Loucy (cell line): ENCODE measurements around the gene ZNF546.
"Not testable (repeated sequence)": the region's sequence is repeated elsewhere in the genome, so short reads cannot be mapped to it uniquely, and the experiment has no call there.

ENCODE experiments used
- H2AFZ ChIP-seq: fragments of 200-600 bp; sonication (generic); 2 replicates; pipeline ENCODE4 v1.6.0; 2016; ENCODE audit warnings: antibody characterized with exemption, mild to moderate bottlenecking, low read length, moderate library complexity
- H3F3A ChIP-seq: fragments of 200-600 bp; 2 replicates; pipeline ENCODE4 v1.6.0; 2016; ENCODE audit warnings: antibody characterized with exemption, low read depth, mild to moderate bottlenecking
- H3K27me3 ChIP-seq: fragments of 200-600 bp; sonication (generic); 2 replicates; pipeline ENCODE4 v1.6.1; 2014; ENCODE audit warnings: low read length, mild to moderate bottlenecking; ENCODE audit not compliant: insufficient read depth, poor library complexity, severe bottlenecking
- H3K36me3 ChIP-seq: fragments of 200-600 bp; sonication (generic); 2 replicates; pipeline ENCODE4 v1.6.1; 2016; ENCODE audit warnings: low read length; ENCODE audit not compliant: insufficient read depth
- H3K4me1 ChIP-seq: fragments of 200-600 bp; sonication (generic); 2 replicates; pipeline ENCODE4 v1.5.1; 2014; ENCODE audit warnings: low read length, mild to moderate bottlenecking; ENCODE audit not compliant: insufficient read depth, poor library complexity, severe bottlenecking
- H3K4me2 ChIP-seq: fragments of 200-600 bp; sonication (generic); 2 replicates; pipeline ENCODE4 v1.6.0; 2014; ENCODE audit warnings: antibody characterized with exemption, low read length, low read depth, mild to moderate bottlenecking; ENCODE audit not compliant: poor library complexity, severe bottlenecking
- H3K4me3 ChIP-seq: fragments of 200-600 bp; sonication (generic); 2 replicates; pipeline ENCODE4 v1.5.1; 2014; ENCODE audit warnings: low read length, mild to moderate bottlenecking, mixed read lengths; ENCODE audit not compliant: poor library complexity, severe bottlenecking
- H3K79me2 ChIP-seq: fragments of 200-600 bp; sonication (generic); 2 replicates; pipeline ENCODE4 v1.6.1; 2014; ENCODE audit warnings: low read length; ENCODE audit not compliant: insufficient read depth
- H3K9ac ChIP-seq: fragments of 200-600 bp; sonication (generic); 2 replicates; pipeline ENCODE4 v1.6.0; 2014; ENCODE audit warnings: mild to moderate bottlenecking, low read depth, low read length, moderate library complexity; ENCODE audit not compliant: poor library complexity, severe bottlenecking
- H3K9me2 ChIP-seq: fragments of 200-600 bp; sonication (generic); replicated peaks from 2 replicates; pipeline ENCODE4 v1.6.1; 2016; ENCODE audit warnings: low read depth, low read length, mixed read lengths
- H3K9me3 ChIP-seq: fragments of 200-600 bp; sonication (generic); 2 replicates; pipeline ENCODE4 v1.6.1; 2014; ENCODE audit warnings: mild to moderate bottlenecking, antibody characterized with exemption, low read length, low read depth; ENCODE audit not compliant: insufficient read depth
- H4K20me1 ChIP-seq: fragments of 200-600 bp; sonication (generic); 2 replicates; pipeline ENCODE4 v1.6.0; 2014; ENCODE audit warnings: antibody characterized with exemption, low read length, mild to moderate bottlenecking; ENCODE audit not compliant: insufficient read depth, poor library complexity, severe bottlenecking
- CTCF ChIP-seq: fragments of 200-600 bp; sonication (generic); conservative IDR thresholded peaks from 2 replicates; pipeline ENCODE4 v1.5.1; 2014; ENCODE audit warnings: mild to moderate bottlenecking, antibody characterized with exemption, low read length
- EZH2phosphoT487 ChIP-seq: fragments of 200-600 bp; IDR thresholded peaks from 2 replicates; pipeline ENCODE4 v1.6.1; 2018; ENCODE audit warnings: antibody characterized with exemption, mild to moderate bottlenecking, moderate library complexity, borderline replicate concordance

ZNF546 gene

GRCh38 chr19:39951686-39952085 lies 45.2 kb upstream of the ZNF546 start:
- Histone ChIP-seq H3K4me1 (peaks cover 49% of the 10 kb centered on the region), H3F3A (no peaks in the 10 kb centered on the region), H3K79me2 (no peaks in the 10 kb centered on the region), H3K4me3 (no peak overlapping the region), H2AFZ (no peak overlapping the region), H3K4me2 (no peak overlapping the region), H3K9me2 (no peaks in the 10 kb centered on the region), H4K20me1 (no peaks in the 10 kb centered on the region), H3K9ac (no peak overlapping the region), H3K9me3 (no peaks in the 10 kb centered on the region), H3K36me3 (no peaks in the 10 kb centered on the region), H3K27me3 (no peaks in the 10 kb centered on the region)
- TF ChIP-seq EZH2phosphoT487 = no peak
- TF ChIP-seq CTCF = no peak

GRCh38 chr19:39953915-39954314 lies 42.9 kb upstream of the ZNF546 start:
- peak overlapping the region; percentile 53 for H3K4me3 ChIP-seq
- no peaks in the 10 kb centered on the region for H3K9me3 ChIP-seq
- H4K20me1 ChIP-seq = no peaks in the 10 kb centered on the region
- no peaks in the 10 kb centered on the region for H3K27me3 ChIP-seq
- H3K36me3 ChIP-seq = no peaks in the 10 kb centered on the region
- H2AFZ ChIP-seq = no peak overlapping the region
- no peak for TF ChIP-seq CTCF
- no peak for TF ChIP-seq EZH2phosphoT487
- no peaks in the 10 kb centered on the region for H3F3A ChIP-seq
- peaks cover 49% of the 10 kb centered on the region for H3K4me1 ChIP-seq
- H3K9me2 ChIP-seq = no peaks in the 10 kb centered on the region
- peak overlapping the region; percentile 2 for H3K9ac ChIP-seq
- peak overlapping the region; percentile 53 for H3K4me2 ChIP-seq
- no peaks in the 10 kb centered on the region for H3K79me2 ChIP-seq

DNA sequence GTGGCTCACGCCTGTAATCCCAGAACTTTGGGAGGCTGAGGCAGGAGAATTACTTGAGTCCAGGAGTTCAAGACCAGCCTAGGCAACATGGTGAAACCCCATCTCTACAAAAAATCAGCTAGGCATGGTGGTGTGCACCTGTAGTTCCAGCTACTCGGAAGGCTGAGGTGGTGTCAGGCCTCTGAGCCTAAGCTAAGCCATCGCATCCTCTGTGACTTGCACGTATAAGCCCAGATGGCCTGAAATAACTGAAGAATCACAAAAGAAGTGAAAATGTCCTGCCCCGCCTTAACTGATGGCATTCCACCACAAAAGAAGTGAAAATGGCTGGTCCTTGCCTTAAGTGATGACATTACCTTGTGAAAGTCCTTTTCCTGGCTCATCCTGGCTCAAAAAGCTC lies 39.0 kb upstream of the ZNF546 start:
- H3K36me3 ChIP-seq, H3K9me2 ChIP-seq, H2AFZ ChIP-seq, H3K9ac ChIP-seq, H3F3A ChIP-seq, H3K4me2 ChIP-seq, H4K20me1 ChIP-seq, H3K27me3 ChIP-seq, H3K4me3 ChIP-seq, H3K9me3 ChIP-seq, H3K79me2 ChIP-seq: not testable (repeated sequence)
- peaks cover 22% of the 10 kb centered on the region for H3K4me1 ChIP-seq

GRCh38 chr19:39958942-39959341 lies 37.9 kb upstream of the ZNF546 start:
- H3K9me3 ChIP-seq, H3F3A ChIP-seq, H3K4me2 ChIP-seq, H3K9ac ChIP-seq, H3K36me3 ChIP-seq, H3K79me2 ChIP-seq, H3K4me3 ChIP-seq, H2AFZ ChIP-seq, H3K27me3 ChIP-seq, H3K9me2 ChIP-seq, H4K20me1 ChIP-seq: not testable (repeated sequence)
- H3K4me1 ChIP-seq = peaks cover 13% of the 10 kb centered on the region

- H3K9ac ChIP-seq, H3K4me2 ChIP-seq, H3K9me2 ChIP-seq, H3K4me3 ChIP-seq, H3K27me3 ChIP-seq, H3K4me1 ChIP-seq, H3K36me3 ChIP-seq, H4K20me1 ChIP-seq, H3F3A ChIP-seq, H3K79me2 ChIP-seq, H2AFZ ChIP-seq, H3K9me3 ChIP-seq: not testable (repeated sequence)
Measured at GRCh38 chr19:39959407-39959806, 37.5 kb upstream of the ZNF546 start.
